ENCODE data around the gene PNLIPRP1. TPM values are rescaled to one million over a fixed set of nuclear protein-coding genes. Genes with fewer than 3 reads are reported as not detected.

Gene PNLIPRP1
- polyA plus RNA-seq, 1 donor from 2014 or later, result not detected

- H3K36me3 ChIP-seq (ENCODE audit: insufficient read depth, low read length), result no peaks in the 10 kb centered on the region
- no peak overlapping the region for H3K27ac ChIP-seq (ENCODE audit: low read length)
- H3K9ac ChIP-seq (ENCODE audit: low read length), result no peak overlapping the region
- no peak overlapping the region for H2AFZ ChIP-seq (ENCODE audit: low read depth, low read length)
- H4K20me1 ChIP-seq (ENCODE audit: insufficient read depth), result no peaks in the 10 kb centered on the region
- TF ChIP-seq POLR2AphosphoS5 (IDR thresholded peaks at IDR 0.05) (no peak), MXI1 (conservative IDR thresholded peaks at IDR 0.05; ENCODE audit: poor library complexity, severe bottlenecking) (no peak), EZH2 (IDR thresholded peaks at IDR 0.05; ENCODE audit: borderline replicate concordance, insufficient read depth, low read length, poor library complexity, severe bottlenecking) (no peak), TAF1 (IDR thresholded peaks at IDR 0.05; ENCODE audit: low read depth) (no peak), REST (IDR thresholded peaks at IDR 0.05; ENCODE audit: borderline replicate concordance) (no peak), EP300 (conservative IDR thresholded peaks at IDR 0.05; ENCODE audit: poor library complexity, severe bottlenecking) (no peak), RAD21 (conservative IDR thresholded peaks at IDR 0.05) (no peak), SMC3 (conservative IDR thresholded peaks at IDR 0.05; ENCODE audit: poor library complexity) (no peak)
- TF ChIP-seq, protein P1, sequence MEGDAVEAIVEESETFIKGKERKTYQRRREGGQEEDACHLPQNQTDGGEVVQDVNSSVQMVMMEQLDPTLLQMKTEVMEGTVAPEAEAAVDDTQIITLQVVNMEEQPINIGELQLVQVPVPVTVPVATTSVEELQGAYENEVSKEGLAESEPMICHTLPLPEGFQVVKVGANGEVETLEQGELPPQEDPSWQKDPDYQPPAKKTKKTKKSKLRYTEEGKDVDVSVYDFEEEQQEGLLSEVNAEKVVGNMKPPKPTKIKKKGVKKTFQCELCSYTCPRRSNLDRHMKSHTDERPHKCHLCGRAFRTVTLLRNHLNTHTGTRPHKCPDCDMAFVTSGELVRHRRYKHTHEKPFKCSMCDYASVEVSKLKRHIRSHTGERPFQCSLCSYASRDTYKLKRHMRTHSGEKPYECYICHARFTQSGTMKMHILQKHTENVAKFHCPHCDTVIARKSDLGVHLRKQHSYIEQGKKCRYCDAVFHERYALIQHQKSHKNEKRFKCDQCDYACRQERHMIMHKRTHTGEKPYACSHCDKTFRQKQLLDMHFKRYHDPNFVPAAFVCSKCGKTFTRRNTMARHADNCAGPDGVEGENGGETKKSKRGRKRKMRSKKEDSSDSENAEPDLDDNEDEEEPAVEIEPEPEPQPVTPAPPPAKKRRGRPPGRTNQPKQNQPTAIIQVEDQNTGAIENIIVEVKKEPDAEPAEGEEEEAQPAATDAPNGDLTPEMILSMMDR (IDR thresholded peaks at IDR 0.05; ENCODE audit: poor library complexity, severe bottlenecking), result no peak
- H3K79me2 ChIP-seq (replicated peaks; ENCODE audit: insufficient read depth, low read length), result no peaks in the 10 kb centered on the region
- no peaks in the 10 kb centered on the region for H3K9me2 ChIP-seq (ENCODE audit: insufficient read depth, low read length)
- no peaks in the 10 kb centered on the region for H3K9me3 ChIP-seq (ENCODE audit: low read length)
- H3F3A ChIP-seq (ENCODE audit: insufficient read depth, low read length, poor library complexity, severe bottlenecking), result no peaks in the 10 kb centered on the region
- no peak overlapping the region for H3K4me2 ChIP-seq (ENCODE audit: low read length)
- H3K4me3 ChIP-seq (ENCODE audit: low read length), result no peak overlapping the region
- no peaks in the 10 kb centered on the region for H3K27me3 ChIP-seq (ENCODE audit: insufficient read depth, low read depth, low read length)
These were observed 7.6 kb downstream of the PNLIPRP1 start for GRCh38 chr10:116598329-116598728.

- Histone ChIP-seq H3K27me3 (ENCODE audit: insufficient read depth, low read depth, low read length) (no peaks in the 10 kb centered on the region), H3K4me3 (ENCODE audit: low read length) (no peak overlapping the region), H3K4me2 (ENCODE audit: low read length) (no peak overlapping the region), H3K9me2 (ENCODE audit: insufficient read depth, low read length) (no peaks in the 10 kb centered on the region), H2AFZ (ENCODE audit: low read depth, low read length) (no peak overlapping the region), H3K36me3 (ENCODE audit: insufficient read depth, low read length) (no peaks in the 10 kb centered on the region), H4K20me1 (ENCODE audit: insufficient read depth) (no peaks in the 10 kb centered on the region), H3K27ac (ENCODE audit: low read length) (no peak overlapping the region), H3K9ac (ENCODE audit: low read length) (no peak overlapping the region), H3F3A (ENCODE audit: insufficient read depth, low read length, poor library complexity, severe bottlenecking) (no peaks in the 10 kb centered on the region), H3K79me2 (replicated peaks; ENCODE audit: insufficient read depth, low read length) (no peaks in the 10 kb centered on the region), H3K9me3 (ENCODE audit: low read length) (no peaks in the 10 kb centered on the region)
- TF ChIP-seq POLR2AphosphoS5 (IDR thresholded peaks at IDR 0.05) (no peak), EP300 (conservative IDR thresholded peaks at IDR 0.05; ENCODE audit: poor library complexity, severe bottlenecking) (no peak)
- TF ChIP-seq, protein P1 (IDR thresholded peaks at IDR 0.05; ENCODE audit: poor library complexity, severe bottlenecking), result no peak
These were observed 9.2 kb downstream of the PNLIPRP1 start for GRCh38 chr10:116599991-116600390.
